HT-29 (cell line): ENCODE results near the gene THAP4. TPM values are rescaled to one million over a fixed set of nuclear protein-coding genes. Genes with fewer than 3 reads are reported as not detected.
"Not testable (repeated sequence)": the region's sequence is repeated elsewhere in the genome, so short reads cannot be mapped to it uniquely, and the experiment has no call there.

ENCODE experiments used
- DNase-seq: peaks from one replicate; pipeline ENCODE4 v3.0.0-alpha.2; 2015; ENCODE audit warnings: low spot score
- total RNA-seq: library from RNA; depleted of rRNA; stranded (reverse); fragments of >200 nt; shearing (Covaris generic); gene quantifications from 2 replicates; pipeline ENCODE4 v1.2.3, GENCODE V29; 2014

Gene THAP4
- total RNA-seq, 1 experiment from 2014 or later = 115 TPM

- DNase-seq = no peak
Observed at GRCh38 chr2:241613017-241613780, 23.8 kb downstream of the THAP4 start.

GRCh38 chr2:241612156-241613016 lies 24.6 kb downstream of the THAP4 start:
- DNase-seq = no peak

DNA sequence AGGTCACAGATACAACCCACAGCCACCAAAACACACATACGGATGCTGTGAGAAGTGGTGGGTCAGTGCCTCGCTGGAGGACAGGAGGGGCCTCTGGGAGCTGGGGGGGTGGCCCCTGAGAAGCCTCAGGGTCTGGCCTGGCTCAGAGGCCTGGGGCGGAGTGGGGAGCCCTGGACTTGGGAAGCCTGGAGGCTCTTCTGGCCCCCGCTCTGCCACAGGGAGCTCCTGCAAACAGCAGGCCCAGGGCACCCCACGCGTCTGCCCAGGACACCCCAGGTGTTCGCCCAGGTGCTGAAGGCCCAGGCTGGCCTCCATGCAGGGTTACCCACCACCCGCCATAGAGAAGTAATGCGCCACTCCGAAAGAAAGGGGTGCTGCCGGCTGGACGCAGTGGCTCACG lies 25.9 kb downstream of the THAP4 start:
- no peak for DNase-seq

- peak; percentile 93 for DNase-seq
Observed at GRCh38 chr2:241609859-241610793, 26.8 kb downstream of the THAP4 start.

DNA sequence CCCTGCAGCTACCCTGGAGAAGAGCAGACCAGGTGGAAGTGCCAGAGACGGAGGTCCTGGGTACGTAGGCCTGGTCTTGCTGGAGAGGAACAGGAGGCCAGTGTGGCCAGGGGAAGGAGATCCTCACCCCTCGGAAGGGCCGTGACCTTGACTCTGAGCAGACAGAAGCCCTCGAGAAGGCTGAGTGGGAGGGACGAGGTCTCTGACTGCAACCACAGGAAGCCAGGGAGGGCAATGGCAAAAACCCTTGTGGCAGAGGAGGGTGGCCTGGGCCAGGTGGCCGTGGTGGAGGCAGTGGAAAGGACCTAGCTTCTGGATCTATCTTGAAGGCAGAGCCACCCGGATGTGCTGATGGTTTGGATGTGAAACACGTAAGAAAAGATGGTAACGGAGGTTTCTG lies 28.1 kb downstream of the THAP4 start:
- no peak for DNase-seq

DNA sequence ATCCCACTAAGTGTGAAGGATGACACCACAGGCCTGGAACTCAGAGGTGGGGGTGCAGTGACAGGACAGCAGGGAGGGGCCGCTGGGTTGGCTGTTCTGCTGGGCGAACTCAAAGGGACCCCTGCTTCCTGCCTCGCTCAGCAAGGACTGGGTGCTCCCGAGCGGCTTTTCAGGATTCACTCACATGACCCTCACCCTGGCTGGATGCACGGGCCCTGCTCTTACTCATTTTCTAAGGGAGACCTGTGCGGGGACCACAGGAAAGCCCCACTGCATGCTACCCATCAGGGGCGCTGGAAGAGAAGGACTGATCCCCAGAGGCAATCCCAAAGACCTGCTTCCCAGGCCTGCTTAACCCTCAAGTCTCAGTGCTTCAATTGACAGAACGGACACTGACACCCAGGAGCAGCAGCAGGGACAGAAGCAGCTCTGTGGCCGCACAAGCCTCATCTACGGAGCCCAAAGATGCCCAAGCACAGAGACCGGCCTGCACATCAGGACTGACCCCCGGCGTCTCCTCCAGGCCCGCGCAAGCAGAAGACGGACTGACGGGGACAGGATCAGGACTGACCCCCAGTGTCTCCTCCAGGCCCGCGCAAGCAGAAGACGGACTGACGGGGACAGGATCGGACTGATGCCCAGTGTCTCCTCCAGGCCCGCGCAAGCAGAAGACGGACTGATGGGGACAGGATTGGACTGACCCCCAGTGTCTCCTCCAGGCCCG lies 29.6 kb downstream of the THAP4 start:
- no peak for DNase-seq

- no peak for DNase-seq
Observed at GRCh38 chr2:241606186-241606585, 30.8 kb downstream of the THAP4 start.

- DNase-seq = no peak
Observed at GRCh38 chr2:241603686-241604085, 33.3 kb downstream of the THAP4 start.

- DNase-seq = no peak
Observed at GRCh38 chr2:241602720-241603119, 34.2 kb downstream of the THAP4 start.

GRCh38 chr2:241601841-241602240 lies 35.1 kb downstream of the THAP4 start:
- no peak for DNase-seq

GRCh38 chr2:241599615-241600014 lies 37.3 kb downstream of the THAP4 start:
- DNase-seq = no peak

GRCh38 chr2:241598487-241598886 lies 38.5 kb downstream of the THAP4 start:
- DNase-seq = peak; percentile 67

DNA sequence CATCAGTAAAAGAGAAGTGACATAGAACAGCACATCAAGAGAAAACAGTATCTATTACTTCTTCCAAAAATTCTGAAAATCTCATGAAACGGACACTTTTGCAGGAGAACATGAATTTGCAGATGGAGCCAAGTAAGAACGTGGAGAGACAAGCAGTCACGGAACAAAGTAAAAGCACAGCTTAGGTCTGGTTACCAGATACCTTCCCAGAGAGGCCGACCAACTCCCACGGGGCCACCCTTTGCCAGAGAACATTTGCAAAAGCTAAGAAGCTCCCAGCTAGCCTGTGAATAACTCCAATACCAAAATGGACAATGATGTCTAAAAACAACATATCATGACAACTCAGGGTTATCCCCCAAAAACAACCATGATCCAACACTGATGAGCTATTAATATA lies 38.9 kb downstream of the THAP4 start:
- DNase-seq = no peak

- no peak for DNase-seq
Observed at GRCh38 chr2:241597561-241597960, 39.4 kb downstream of the THAP4 start.

DNA sequence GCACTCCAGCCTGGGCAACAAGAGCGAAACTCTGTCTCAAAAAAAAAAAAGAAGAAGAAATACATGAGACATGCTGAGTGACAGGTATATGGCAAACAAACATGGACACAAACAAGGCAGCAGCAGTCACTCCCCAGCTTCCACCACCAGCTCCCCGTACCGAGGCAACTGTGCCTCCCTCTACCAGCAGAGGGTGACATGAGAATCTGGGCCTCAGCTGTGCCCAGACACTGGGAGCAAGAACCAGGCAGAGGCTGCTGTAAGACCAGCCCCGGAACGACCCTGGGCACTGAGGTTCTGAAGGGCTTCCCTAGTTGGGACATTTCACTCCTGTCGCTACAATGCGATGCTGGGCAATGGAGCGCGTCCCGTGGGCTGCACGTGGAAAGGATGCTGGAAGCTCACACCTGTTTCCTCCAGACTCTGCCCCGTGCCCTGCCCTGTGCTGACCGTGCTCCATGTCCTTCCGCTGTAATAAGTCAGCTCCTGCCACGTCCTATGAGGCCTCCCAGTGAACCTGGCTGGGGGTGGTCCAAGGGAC lies 41.3 kb downstream of the THAP4 start:
- peak; percentile 42 for DNase-seq

DNA sequence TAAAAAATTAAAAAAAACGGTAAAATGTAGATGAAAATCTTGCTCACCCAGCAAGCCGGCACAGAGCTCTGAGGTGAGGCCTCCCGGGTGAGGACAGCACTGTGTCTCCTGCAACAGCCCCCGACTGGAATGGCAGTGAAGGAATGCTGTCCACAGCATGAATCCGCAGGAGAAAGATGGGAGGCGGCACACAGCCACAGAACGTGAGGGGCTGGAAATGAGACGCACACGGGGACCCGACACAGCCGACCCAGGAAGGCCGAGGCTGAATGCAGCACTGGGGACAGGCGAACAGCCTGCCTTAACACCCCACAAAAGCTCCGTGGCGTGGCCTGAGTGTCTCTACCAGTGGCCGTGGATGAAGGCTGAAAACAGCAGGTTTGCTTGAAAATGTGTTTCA lies 43.7 kb downstream of the THAP4 start:
- DNase-seq = no peak

GRCh38 chr2:241592126-241592845 lies 44.7 kb downstream of the THAP4 start:
- no peak for DNase-seq

GRCh38 chr2:241590496-241591455 lies 46.2 kb downstream of the THAP4 start:
- not testable (repeated sequence) for DNase-seq

DNA sequence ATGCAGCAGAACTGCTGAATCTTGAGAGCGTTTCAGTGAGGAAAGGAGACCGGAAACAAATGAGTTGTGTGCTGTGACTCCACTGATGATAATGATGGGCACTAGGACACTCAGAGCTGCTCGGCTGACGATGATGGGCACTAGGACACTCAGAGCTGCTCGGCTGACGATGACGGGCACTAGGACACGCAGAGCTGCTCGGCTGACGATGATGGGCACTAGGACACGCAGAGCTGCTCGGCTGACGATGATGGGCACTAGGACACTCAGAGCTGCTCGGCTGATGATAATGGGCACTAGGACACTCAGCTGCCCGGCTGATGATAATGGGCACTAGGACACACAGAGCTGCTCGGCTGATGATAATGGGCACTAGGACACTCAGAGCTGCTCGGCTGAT lies 47.1 kb downstream of the THAP4 start:
- not testable (repeated sequence) for DNase-seq
